GM12878 (cell line): ENCODE measurements around the gene SLC25A20. TPM values are rescaled to one million over a fixed set of nuclear protein-coding genes. Genes with fewer than 3 reads are reported as not detected.

Experiments used
- BHLHE40 ChIP-seq, 2 experiments: fragments of 450-650 bp in 1 of 2; IDR thresholded peaks; 2 replicates each; pipeline ENCODE4 v1.6.1; 2011 to 2017; ENCODE audit warnings: low read depth in 2 of 2, borderline replicate concordance in 1 of 2, improper control_type of control experiment in 1 of 2, low read length in 1 of 2, mild to moderate bottlenecking in 1 of 2
- IRF3 ChIP-seq: fragments of 450-650 bp; IDR thresholded peaks from 2 replicates; pipeline ENCODE4 v1.6.1; 2014; ENCODE audit warnings: mild to moderate bottlenecking
- IRF5 ChIP-seq: fragments of 450-650 bp; IDR thresholded peaks from 2 replicates; pipeline ENCODE4 v1.6.1; 2017; ENCODE audit warnings: borderline replicate concordance
- KAT2A ChIP-seq: conservative IDR thresholded peaks from 2 replicates; pipeline ENCODE4 v1.6.1; 2011; ENCODE audit warnings: low read depth, low read length; ENCODE audit not compliant: control insufficient read depth
- POU2F2 ChIP-seq: IDR thresholded peaks from 3 replicates; pipeline ENCODE4 v1.6.1; 2011; ENCODE audit warnings: low read depth, mild to moderate bottlenecking, low read length, borderline replicate concordance
- ZNF274 ChIP-seq: IDR thresholded peaks from one replicate; pipeline ENCODE4 v1.8.0; 2011; ENCODE audit not compliant: insufficient read length, insufficient read depth
- polyA plus RNA-seq, 11 experiments: library from polyadenylated mRNA; depleted of rRNA in 4 of 11; unstranded in 6 of 11; stranded (reverse) in 5 of 11; fragments of >200 nt; fragmentation: Nextera tagmentation in 4 of 11; fragmentation: Illumina TruSeq in 1 of 11; extraction: Ambion mirVana in 4 of 11; extraction: Trizol in 1 of 11; gene quantifications; 1 replicate in 1 of 11; 2 replicates in 10 of 11; pipeline versions ENCODE4 v1.2.1 to v1.2.3, GENCODE V29; 2011 to 2016; ENCODE audit warnings: inconsistent platforms in 2 of 11, missing spikeins in 2 of 11, low read depth in 1 of 11
- total RNA-seq, 4 experiments: library from RNA; depleted of rRNA in 3 of 4; stranded (reverse); fragments of >200 nt in 3 of 4; fragmentation: Illumina TruSeq in 1 of 4; extraction: Trizol in 1 of 4; gene quantifications; 2 replicates each; pipeline versions ENCODE4 v1.2.1 to v1.2.3, GENCODE V29; 2013 to 2021
- TF ChIP-seq, protein P1 (sequence below): IDR thresholded peaks from 2 replicates; pipeline ENCODE4 v1.6.1; 2012; ENCODE audit warnings: mild to moderate bottlenecking, low read depth, low read length

The SLC25A20 gene
- total and polyA plus RNA-seq, 10 of the 15 experiments (the other 5 are each of a cell fraction or from before 2014, with no cell fraction given) = 12.9 to 38.6 (median 22.1) TPM

DNA sequence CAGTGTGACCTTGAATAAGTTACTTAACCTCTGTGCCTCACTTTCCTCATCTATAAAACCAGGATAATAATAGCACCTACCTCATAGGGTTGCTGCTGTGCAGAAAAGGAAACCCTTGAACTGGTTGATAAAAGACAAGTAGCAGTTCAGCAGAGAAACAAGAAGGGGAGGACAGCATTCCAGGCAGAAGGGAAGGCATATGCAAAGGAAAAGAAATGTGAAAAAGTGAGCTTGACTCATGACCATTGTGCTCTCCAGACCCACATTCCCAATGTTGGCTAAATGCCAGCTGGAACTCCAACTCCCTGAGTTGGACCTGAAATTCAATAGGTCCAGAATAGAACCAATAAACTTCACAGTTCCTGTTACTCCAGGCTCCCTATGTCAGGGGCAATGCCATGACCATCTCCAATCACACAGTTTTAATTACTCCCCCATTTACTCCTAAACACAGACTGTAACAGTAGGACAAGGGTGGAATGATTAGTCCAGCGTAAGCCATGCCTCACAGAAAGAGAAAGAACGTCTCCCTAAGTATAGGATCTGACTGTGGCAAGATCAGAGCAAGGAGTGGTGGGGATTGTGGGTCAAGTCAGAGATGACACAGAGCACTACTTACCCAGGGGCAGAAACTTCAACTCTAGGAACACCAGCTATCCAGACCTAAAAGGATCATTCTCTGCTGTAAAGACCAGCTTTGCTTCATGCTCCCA is 77.9 kb downstream of the SLC25A20 start (continued):
- TF ChIP-seq IRF3 (no peak), ZNF274 (no peak), KAT2A (no peak), BHLHE40 (IDR thresholded peaks at IDR 0.05; ENCODE audit: borderline replicate concordance in 1 of 2, low read depth in 2 of 2, low read length in 1 of 2) (no peak), IRF5 (no peak), POU2F2 (no peak)
- TF ChIP-seq, protein P1, sequence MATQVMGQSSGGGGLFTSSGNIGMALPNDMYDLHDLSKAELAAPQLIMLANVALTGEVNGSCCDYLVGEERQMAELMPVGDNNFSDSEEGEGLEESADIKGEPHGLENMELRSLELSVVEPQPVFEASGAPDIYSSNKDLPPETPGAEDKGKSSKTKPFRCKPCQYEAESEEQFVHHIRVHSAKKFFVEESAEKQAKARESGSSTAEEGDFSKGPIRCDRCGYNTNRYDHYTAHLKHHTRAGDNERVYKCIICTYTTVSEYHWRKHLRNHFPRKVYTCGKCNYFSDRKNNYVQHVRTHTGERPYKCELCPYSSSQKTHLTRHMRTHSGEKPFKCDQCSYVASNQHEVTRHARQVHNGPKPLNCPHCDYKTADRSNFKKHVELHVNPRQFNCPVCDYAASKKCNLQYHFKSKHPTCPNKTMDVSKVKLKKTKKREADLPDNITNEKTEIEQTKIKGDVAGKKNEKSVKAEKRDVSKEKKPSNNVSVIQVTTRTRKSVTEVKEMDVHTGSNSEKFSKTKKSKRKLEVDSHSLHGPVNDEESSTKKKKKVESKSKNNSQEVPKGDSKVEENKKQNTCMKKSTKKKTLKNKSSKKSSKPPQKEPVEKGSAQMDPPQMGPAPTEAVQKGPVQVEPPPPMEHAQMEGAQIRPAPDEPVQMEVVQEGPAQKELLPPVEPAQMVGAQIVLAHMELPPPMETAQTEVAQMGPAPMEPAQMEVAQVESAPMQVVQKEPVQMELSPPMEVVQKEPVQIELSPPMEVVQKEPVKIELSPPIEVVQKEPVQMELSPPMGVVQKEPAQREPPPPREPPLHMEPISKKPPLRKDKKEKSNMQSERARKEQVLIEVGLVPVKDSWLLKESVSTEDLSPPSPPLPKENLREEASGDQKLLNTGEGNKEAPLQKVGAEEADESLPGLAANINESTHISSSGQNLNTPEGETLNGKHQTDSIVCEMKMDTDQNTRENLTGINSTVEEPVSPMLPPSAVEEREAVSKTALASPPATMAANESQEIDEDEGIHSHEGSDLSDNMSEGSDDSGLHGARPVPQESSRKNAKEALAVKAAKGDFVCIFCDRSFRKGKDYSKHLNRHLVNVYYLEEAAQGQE = no peak
